Nephron (organoid): Measurements from ENCODE around the gene PSMF1.

Experiments used
- H3K27ac Mint-ChIP-seq, 3 experiments: 2 replicates each; pipeline ENCODE4 v1.8.0; 2020; ENCODE audit warnings: mixed read lengths in 3 of 3, mild to moderate bottlenecking in 2 of 3, moderate library complexity in 1 of 3
- H3K27me3 Mint-ChIP-seq: 2 replicates; pipeline ENCODE4 v1.8.0; 2021; ENCODE audit warnings: low read depth, mild to moderate bottlenecking, moderate library complexity, mixed read lengths
- H3K36me3 Mint-ChIP-seq: 2 replicates; pipeline ENCODE4 v1.8.0; 2020; ENCODE audit warnings: low read depth, mixed read lengths
- H3K4me1 Mint-ChIP-seq: 2 replicates; pipeline ENCODE4 v1.8.0; 2020; ENCODE audit warnings: mixed read lengths
- H3K4me3 Mint-ChIP-seq, 3 experiments: 2 replicates each; pipeline ENCODE4 v1.8.0; 2020; ENCODE audit warnings: mild to moderate bottlenecking in 3 of 3, mixed read lengths in 3 of 3, moderate library complexity in 2 of 3
- H3K9me3 Mint-ChIP-seq: 2 replicates; pipeline ENCODE4 v1.8.0; 2020; ENCODE audit warnings: mixed read lengths
- CTCF ChIP-seq, 3 experiments: fragments of 200-600 bp; sonication (generic); IDR thresholded peaks; one replicate each; pipeline ENCODE4 v1.5.0; 2021; ENCODE audit warnings: antibody characterized with exemption in 3 of 3; ENCODE audit not compliant: unreplicated experiment in 3 of 3

Gene PSMF1

GRCh38 chr20:1166948-1167720, 48.7 kb downstream of the PSMF1 start:
- H3K9me3 Mint-ChIP-seq = no peaks in the 10 kb centered on the region
- H3K27me3 Mint-ChIP-seq = no peaks in the 10 kb centered on the region
- no peak overlapping the region for H3K27ac Mint-ChIP-seq
- H3K36me3 Mint-ChIP-seq = peaks cover 76% of the 10 kb centered on the region
- no peak for TF ChIP-seq CTCF (IDR thresholded peaks at IDR 0.05; ENCODE audit: unreplicated experiment in 3 of 3)
- no peaks in the 10 kb centered on the region for H3K4me1 Mint-ChIP-seq
- no peak overlapping the region for H3K4me3 Mint-ChIP-seq

GRCh38 chr20:1169224-1169623, 50.8 kb downstream of the PSMF1 start:
- H3K27me3 Mint-ChIP-seq = no peaks in the 10 kb centered on the region
- H3K4me3 Mint-ChIP-seq = no peak overlapping the region
- H3K27ac Mint-ChIP-seq = no peak overlapping the region
- peaks cover 72% of the 10 kb centered on the region for H3K36me3 Mint-ChIP-seq
- TF ChIP-seq CTCF (IDR thresholded peaks at IDR 0.05; ENCODE audit: unreplicated experiment in 3 of 3) = no peak
- no peaks in the 10 kb centered on the region for H3K9me3 Mint-ChIP-seq
- H3K4me1 Mint-ChIP-seq = no peaks in the 10 kb centered on the region

- Mint-ChIP-seq H3K4me3 (no peak overlapping the region), H3K9me3 (no peaks in the 10 kb centered on the region), H3K36me3 (peaks cover 59% of the 10 kb centered on the region), H3K27me3 (no peaks in the 10 kb centered on the region), H3K4me1 (no peaks in the 10 kb centered on the region), H3K27ac (no peak overlapping the region)
- TF ChIP-seq CTCF (IDR thresholded peaks at IDR 0.05; ENCODE audit: unreplicated experiment in 3 of 3) = no peak
Measured at GRCh38 chr20:1171461-1172093, 53.2 kb downstream of the PSMF1 start.

- H3K9me3 Mint-ChIP-seq = no peaks in the 10 kb centered on the region
- TF ChIP-seq CTCF (IDR thresholded peaks at IDR 0.05; ENCODE audit: unreplicated experiment in 3 of 3) = no peak
- no peak overlapping the region for H3K27ac Mint-ChIP-seq
- peaks cover 39% of the 10 kb centered on the region for H3K36me3 Mint-ChIP-seq
- H3K4me1 Mint-ChIP-seq = no peaks in the 10 kb centered on the region
- no peak overlapping the region for H3K4me3 Mint-ChIP-seq
- no peaks in the 10 kb centered on the region for H3K27me3 Mint-ChIP-seq
Measured at GRCh38 chr20:1173698-1174097, 55.3 kb downstream of the PSMF1 start.

GRCh38 chr20:1174787-1175186, 56.4 kb downstream of the PSMF1 start:
- Mint-ChIP-seq H3K27me3 (no peaks in the 10 kb centered on the region), H3K4me1 (no peaks in the 10 kb centered on the region), H3K9me3 (no peaks in the 10 kb centered on the region), H3K36me3 (peaks cover 29% of the 10 kb centered on the region), H3K27ac (no peak overlapping the region), H3K4me3 (no peak overlapping the region)
- no peak for TF ChIP-seq CTCF (IDR thresholded peaks at IDR 0.05; ENCODE audit: unreplicated experiment in 3 of 3)

- Mint-ChIP-seq H3K4me1 (no peaks in the 10 kb centered on the region), H3K27me3 (peaks cover 9% of the 10 kb centered on the region), H3K4me3 (no peak overlapping the region), H3K36me3 (peaks cover 13% of the 10 kb centered on the region), H3K27ac (no peak overlapping the region), H3K9me3 (no peaks in the 10 kb centered on the region)
- TF ChIP-seq CTCF (IDR thresholded peaks at IDR 0.05; ENCODE audit: unreplicated experiment in 3 of 3) = no peak
Measured at GRCh38 chr20:1177680-1178079, 59.3 kb downstream of the PSMF1 start.
